Cardiac ventricle fibroblast (primary cell): Measurements from ENCODE around the gene TIGD3. TPM values are rescaled to one million over a fixed set of nuclear protein-coding genes. Genes with fewer than 3 reads are reported as not detected.

Experiments
- total RNA-seq: library from RNA; depleted of rRNA; stranded (reverse); fragments of >200 nt; gene quantifications from 2 replicates; pipeline ENCODE4 v1.2.3, GENCODE V29; 2015

The TIGD3 gene
- total RNA-seq: 0.37 TPM in 1 of 2 replicates, not detected in the other

GRCh38 chr11:65354265-65355012 lies at the start of gene TIGD3:
TIGD3 (plus strand) TSS chr11:65354751; CDS start chr11:65355809, 1,058 bp downstream.

DNA sequence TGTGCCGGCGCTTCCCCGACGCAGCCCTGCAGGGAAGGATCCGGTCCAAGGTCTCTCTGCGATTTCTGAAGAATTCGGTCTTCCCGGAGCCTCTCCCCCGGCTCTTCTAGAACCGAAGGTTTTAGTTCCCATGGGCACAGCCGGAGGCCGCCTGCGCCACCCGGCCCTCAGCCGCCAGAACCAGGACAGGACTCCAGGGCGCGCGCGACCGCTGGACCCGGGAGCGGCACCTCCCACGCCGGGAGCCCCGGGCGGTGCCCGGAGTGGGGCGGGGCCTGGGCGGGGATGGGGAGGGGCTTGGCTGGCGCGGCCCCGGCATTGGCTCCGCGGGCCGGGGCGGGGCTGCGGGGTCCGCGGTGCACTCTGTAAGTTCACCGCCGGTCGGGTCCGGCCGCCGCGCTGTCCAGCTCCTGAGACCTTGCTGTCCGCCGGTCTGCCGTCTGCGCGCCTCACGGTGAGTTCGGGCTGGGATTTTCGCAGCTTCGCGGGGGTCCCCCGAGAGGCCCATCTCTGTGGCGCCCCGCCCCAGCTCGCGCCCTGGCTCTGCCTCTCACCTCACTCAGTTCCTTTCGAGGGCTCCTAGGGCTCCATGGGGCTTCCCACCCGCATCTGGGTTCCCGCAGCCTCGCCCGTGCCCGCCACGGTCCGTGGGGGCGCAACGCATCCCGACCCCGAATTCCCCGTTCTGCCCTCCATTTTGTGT lies 39.9 kb upstream of the TIGD3 start, which contains the start of gene CDC42EP2:
Gene CDC42EP2, plus strand, starts transcription at position 366 of the 703 bp plus-strand sequence. CDS start 6,033 bp downstream, outside the sequence.

DNA sequence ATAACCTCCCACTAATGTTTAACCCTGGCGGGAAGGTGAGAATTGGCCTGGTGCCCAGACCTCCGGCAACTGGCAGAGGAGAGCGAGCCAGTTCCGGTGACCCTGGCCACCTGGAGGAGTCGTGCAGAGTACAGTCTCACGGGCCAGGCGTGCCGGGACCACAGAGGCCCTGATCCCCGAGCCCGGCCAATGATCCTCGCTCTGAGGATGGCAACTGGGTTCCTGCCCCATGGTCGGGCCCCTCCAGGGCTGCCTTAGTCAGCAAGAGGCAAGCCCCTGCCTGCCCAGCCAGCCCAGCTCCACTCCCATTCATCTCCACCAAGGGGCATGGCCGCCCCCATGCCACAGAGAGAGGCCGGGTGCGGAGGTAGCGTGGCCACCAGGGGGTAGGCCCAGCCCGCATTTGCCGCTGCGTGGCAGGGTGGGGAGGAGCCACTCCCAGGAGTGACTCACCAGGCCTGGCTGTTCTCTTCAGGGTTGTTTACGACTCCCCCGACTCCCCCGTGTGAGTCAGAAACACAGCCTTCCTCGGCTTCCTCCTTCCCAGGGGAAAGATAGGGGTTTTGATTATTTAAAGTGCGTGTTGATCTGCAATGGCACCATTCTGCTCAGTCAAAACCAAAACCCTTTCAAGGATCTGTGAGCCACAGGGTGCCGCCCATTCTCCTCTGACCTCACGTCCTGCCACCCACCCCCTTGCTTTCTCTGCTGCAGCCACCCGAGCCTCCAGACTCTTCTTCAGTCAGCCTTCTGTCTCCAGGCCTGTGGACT lies 27.7 kb downstream of the TIGD3 start, which contains the start of gene SLC25A45:
Gene SLC25A45, minus strand, starts transcription at position 614 of the 771 bp plus-strand sequence. CDS start 695 bp downstream, outside the sequence.

DNA sequence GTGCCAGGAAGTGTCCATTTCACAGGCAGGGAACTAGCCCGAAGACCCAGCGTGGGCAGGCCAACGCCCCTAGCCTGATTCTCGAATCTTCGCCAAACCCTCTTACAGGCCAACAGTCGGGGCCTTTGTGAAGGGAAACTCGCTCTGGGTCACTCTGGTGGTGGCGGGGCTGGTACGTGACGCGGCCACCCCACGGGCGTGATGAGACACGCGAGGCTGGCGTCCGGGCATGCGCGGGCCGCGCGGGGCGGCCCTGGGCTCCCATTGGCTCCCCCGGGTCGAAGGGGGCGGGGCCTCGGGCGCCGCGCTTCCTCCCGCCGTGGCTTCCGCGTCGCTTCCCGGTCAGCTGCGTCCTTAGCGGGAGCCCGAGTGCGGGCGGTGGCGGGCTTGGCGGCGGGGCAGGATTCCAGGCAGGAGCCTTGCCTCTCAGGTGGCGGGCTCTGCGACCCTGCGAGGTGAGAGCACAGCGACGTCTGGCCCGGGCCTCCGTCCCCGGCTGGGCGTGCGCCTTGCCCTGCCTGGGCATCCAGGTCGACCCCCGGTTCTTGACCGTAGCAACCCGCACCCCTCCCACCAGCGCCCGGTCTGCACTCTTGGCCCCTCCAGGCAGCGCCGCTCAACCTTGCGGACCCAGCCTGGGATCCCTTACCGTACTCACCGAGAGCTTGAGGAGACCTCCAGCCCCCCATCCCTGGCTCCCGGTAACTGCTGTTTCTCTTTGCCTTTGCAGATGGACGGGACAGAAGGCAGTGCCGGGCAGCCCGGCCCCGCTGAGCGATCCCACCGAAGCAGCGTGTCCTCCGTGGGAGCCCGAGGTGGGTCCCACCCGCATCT lies 32.0 kb downstream of the TIGD3 start, which contains the start of gene FRMD8:
Gene FRMD8, plus strand, starts transcription at position 331 of the 834 bp plus-strand sequence. Its CDS starts 400 bp downstream, at position 731.

Other genes starting within 250 kb of the TIGD3 start
- gene TM7SF2, start 242.9 kb upstream of the TIGD3 start, total RNA-seq: 1.2 and 4.9 TPM in 2 replicates
- gene ZNHIT2, start 237.1 kb upstream of the TIGD3 start, total RNA-seq: 13.9 and 14.3 TPM in 2 replicates
- gene FAU, start 232.6 kb upstream of the TIGD3 start, total RNA-seq: 755 and 823 TPM in 2 replicates
- gene MRPL49, start 232.4 kb upstream of the TIGD3 start, total RNA-seq: 45.5 and 47.6 TPM in 2 replicates
- 64.9 and 65.4 TPM in 2 replicates for gene SYVN1, start 220.2 kb upstream of the TIGD3 start, total RNA-seq
- gene SPDYC, start 184.5 kb upstream of the TIGD3 start, total RNA-seq: not detected in 2 replicates
- gene CAPN1, start 172.8 kb upstream of the TIGD3 start, total RNA-seq: 126 and 205 TPM in 2 replicates
- gene POLA2, start 92.8 kb upstream of the TIGD3 start, total RNA-seq: 5.5 and 7.1 TPM in 2 replicates
- 26.9 and 27.3 TPM in 2 replicates for gene CDC42EP2, start 39.9 kb upstream of the TIGD3 start, total RNA-seq
- gene DPF2, start 20.9 kb upstream of the TIGD3 start, total RNA-seq: 41.3 and 47.1 TPM in 2 replicates
- gene SLC25A45, start 27.9 kb downstream of the TIGD3 start, total RNA-seq: 3.9 and 5.4 TPM in 2 replicates
- 43.5 and 50.6 TPM in 2 replicates for gene FRMD8, start 31.9 kb downstream of the TIGD3 start, total RNA-seq
- gene NEAT1, start 68.0 kb downstream of the TIGD3 start, total RNA-seq: 105 and 106 TPM in 2 replicates
- gene MALAT1, start 144.3 kb downstream of the TIGD3 start, total RNA-seq: 5,652 and 8,659 TPM in 2 replicates
- gene SCYL1, start 170.3 kb downstream of the TIGD3 start, total RNA-seq: 101 and 106 TPM in 2 replicates
- gene LTBP3, start 203.6 kb downstream of the TIGD3 start, total RNA-seq: 263 and 277 TPM in 2 replicates
- 33.3 and 40.4 TPM in 2 replicates for gene ZNRD2, start 215.7 kb downstream of the TIGD3 start, total RNA-seq
- 36.1 and 36.3 TPM in 2 replicates for gene FAM89B, start 217.8 kb downstream of the TIGD3 start, total RNA-seq
- gene EHBP1L1, start 221.3 kb downstream of the TIGD3 start, total RNA-seq: 23.9 and 38.8 TPM in 2 replicates
- gene KCNK7, start 241.0 kb downstream of the TIGD3 start, total RNA-seq: not detected in 2 replicates